Activated T-helper 1 cell treated with anti-CD3 and anti-CD28 coated beads, Interleukin-12 subunit alpha, Interleukin-12 subunit beta, Interleukin-2, Interleukin-4 antibody, amounts not matched to agents 30 ng/mL and 10 ng/mL and 1 ng/mL, durations not matched to agents 14 hours and 24 hours and 36 hours (primary cell): ENCODE results near the gene STPG1. TPM values are rescaled to one million over a fixed set of nuclear protein-coding genes. Genes with fewer than 3 reads are reported as not detected.

ENCODE experiments used
- DNase-seq: peaks from one replicate; pipeline ENCODE4 v3.0.0; 2021; ENCODE audit warnings: low spot score
- H3K27ac Mint-ChIP-seq: one replicate; pipeline ENCODE4 v1.8.0; 2021; ENCODE audit warnings: mild to moderate bottlenecking, mixed read lengths
- H3K27me3 Mint-ChIP-seq: one replicate; pipeline ENCODE4 v1.8.0; 2022; ENCODE audit warnings: mild to moderate bottlenecking, moderate library complexity, mixed read lengths; ENCODE audit not compliant: insufficient read depth
- H3K36me3 Mint-ChIP-seq: one replicate; pipeline ENCODE4 v1.8.0; 2021; ENCODE audit warnings: low read depth, mixed read lengths
- H3K4me1 Mint-ChIP-seq: one replicate; pipeline ENCODE4 v1.8.0; 2021; ENCODE audit warnings: low read depth, mixed read lengths
- H3K4me3 Mint-ChIP-seq: one replicate; pipeline ENCODE4 v1.8.0; 2021; ENCODE audit warnings: mild to moderate bottlenecking, moderate library complexity, mixed read lengths
- H3K9me3 Mint-ChIP-seq: one replicate; pipeline ENCODE4 v1.8.0; 2021; ENCODE audit warnings: mixed read lengths
- intact Hi-C: fragments of 100-400 bp; cut with micrococcal nuclease; formaldehyde crosslinking; loops from one replicate; pipeline ENCODE4 v1.15.1; 2024
- total RNA-seq: library from RNA; stranded (reverse); gene quantifications from 2 replicates; pipeline ENCODE4 v1.2.3, GENCODE V29; 2022

The STPG1 gene
- total RNA-seq, 1 donor from 2014 or later = 5.1 TPM

GRCh38 chr1:24366707-24367106 is 46.9 kb downstream of the STPG1 start:
- Mint-ChIP-seq H3K9me3 (no peaks in the 10 kb centered on the region), H3K36me3 (peaks cover 4% of the 10 kb centered on the region), H3K27ac (no peak overlapping the region), H3K27me3 (no peaks in the 10 kb centered on the region), H3K4me3 (no peak overlapping the region), H3K4me1 (peaks cover 40% of the 10 kb centered on the region)
- DNase-seq = no peak
- intact Hi-C loops = no loop called here

GRCh38 chr1:24364975-24365678 is 48.5 kb downstream of the STPG1 start:
- intact Hi-C loops = loop anchor here (1.0 kb wide), 3 partner anchors 14 to 43 kb away; no protein-coding TSS in a partner anchor
- H3K9me3 Mint-ChIP-seq = no peaks in the 10 kb centered on the region
- peak; percentile 38 for DNase-seq
- H3K36me3 Mint-ChIP-seq = peaks cover 4% of the 10 kb centered on the region
- H3K4me3 Mint-ChIP-seq = peak overlapping the region; percentile 39
- H3K27ac Mint-ChIP-seq = peak overlapping the region; percentile 73
- no peaks in the 10 kb centered on the region for H3K27me3 Mint-ChIP-seq
- H3K4me1 Mint-ChIP-seq = peaks cover 40% of the 10 kb centered on the region

- Mint-ChIP-seq H3K4me3 (no peak overlapping the region), H3K4me1 (peaks cover 40% of the 10 kb centered on the region), H3K36me3 (peaks cover 4% of the 10 kb centered on the region), H3K9me3 (no peaks in the 10 kb centered on the region), H3K27ac (no peak overlapping the region), H3K27me3 (no peaks in the 10 kb centered on the region)
- intact Hi-C loops = no loop called here
- DNase-seq = no peak
Observed at GRCh38 chr1:24364605-24364974, 49.0 kb downstream of the STPG1 start.

DNA sequence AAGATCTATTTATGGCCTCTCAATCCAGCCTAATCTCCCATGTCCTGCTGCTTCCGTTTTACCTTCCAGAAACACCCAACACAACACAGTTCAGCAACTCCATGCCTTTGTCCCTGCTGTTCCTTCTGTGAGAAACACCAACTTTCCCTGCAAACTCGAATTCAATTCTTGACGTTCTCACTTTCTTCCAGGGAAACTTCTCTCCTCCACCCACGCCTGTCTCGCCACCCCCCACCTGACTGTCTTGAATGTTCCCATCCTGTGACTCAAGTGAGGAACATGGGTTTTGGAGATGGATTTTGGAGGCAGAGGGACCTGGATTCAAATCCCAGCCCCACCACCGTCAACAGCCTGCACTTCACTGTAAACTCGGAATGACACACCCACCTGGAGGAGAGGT is 49.6 kb downstream of the STPG1 start:
- DNase-seq = no peak
- Mint-ChIP-seq H3K27me3 (no peaks in the 10 kb centered on the region), H3K4me1 (peaks cover 40% of the 10 kb centered on the region), H3K36me3 (peaks cover 4% of the 10 kb centered on the region), H3K4me3 (no peak overlapping the region), H3K9me3 (no peaks in the 10 kb centered on the region), H3K27ac (no peak overlapping the region)
- intact Hi-C loops = no loop called here

- Mint-ChIP-seq H3K4me3 (no peak overlapping the region), H3K27ac (no peak overlapping the region), H3K4me1 (peaks cover 40% of the 10 kb centered on the region), H3K27me3 (no peaks in the 10 kb centered on the region), H3K36me3 (peaks cover 4% of the 10 kb centered on the region), H3K9me3 (no peaks in the 10 kb centered on the region)
- no peak for DNase-seq
- intact Hi-C loops = no loop called here
Observed at GRCh38 chr1:24362982-24363614, 50.5 kb downstream of the STPG1 start.

DNA sequence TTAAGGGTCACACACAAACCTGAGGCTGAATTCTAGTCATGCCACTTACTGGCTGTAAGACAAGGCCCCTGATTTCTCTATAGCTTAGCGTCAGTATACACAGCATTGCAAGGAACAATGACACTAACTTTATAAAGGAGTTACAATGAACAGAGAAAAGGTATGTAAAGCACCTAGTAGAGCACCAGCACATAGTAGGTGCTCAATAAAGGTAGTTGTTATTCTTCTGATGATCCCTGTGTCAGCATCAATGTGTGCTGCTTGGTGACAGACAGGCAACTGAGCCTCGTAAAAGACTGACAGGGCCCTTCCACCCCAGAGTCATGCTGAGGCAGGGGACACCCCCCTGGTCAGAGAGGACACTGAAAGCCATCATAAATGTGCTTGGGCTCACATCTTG is 51.2 kb downstream of the STPG1 start:
- H3K4me1 Mint-ChIP-seq = peaks cover 40% of the 10 kb centered on the region
- no peaks in the 10 kb centered on the region for H3K9me3 Mint-ChIP-seq
- no peak overlapping the region for H3K4me3 Mint-ChIP-seq
- no peak overlapping the region for H3K27ac Mint-ChIP-seq
- H3K36me3 Mint-ChIP-seq = peaks cover 6% of the 10 kb centered on the region
- no peak for DNase-seq
- H3K27me3 Mint-ChIP-seq = no peaks in the 10 kb centered on the region
- intact Hi-C loops = no loop called here

- H3K27me3 Mint-ChIP-seq = no peaks in the 10 kb centered on the region
- peaks cover 4% of the 10 kb centered on the region for H3K36me3 Mint-ChIP-seq
- no peaks in the 10 kb centered on the region for H3K9me3 Mint-ChIP-seq
- intact Hi-C loops = no loop called here
- H3K4me1 Mint-ChIP-seq = peaks cover 40% of the 10 kb centered on the region
- H3K4me3 Mint-ChIP-seq = no peak overlapping the region
- DNase-seq = no peak
- no peak overlapping the region for H3K27ac Mint-ChIP-seq
Observed at GRCh38 chr1:24361811-24362210, 51.8 kb downstream of the STPG1 start.

DNA sequence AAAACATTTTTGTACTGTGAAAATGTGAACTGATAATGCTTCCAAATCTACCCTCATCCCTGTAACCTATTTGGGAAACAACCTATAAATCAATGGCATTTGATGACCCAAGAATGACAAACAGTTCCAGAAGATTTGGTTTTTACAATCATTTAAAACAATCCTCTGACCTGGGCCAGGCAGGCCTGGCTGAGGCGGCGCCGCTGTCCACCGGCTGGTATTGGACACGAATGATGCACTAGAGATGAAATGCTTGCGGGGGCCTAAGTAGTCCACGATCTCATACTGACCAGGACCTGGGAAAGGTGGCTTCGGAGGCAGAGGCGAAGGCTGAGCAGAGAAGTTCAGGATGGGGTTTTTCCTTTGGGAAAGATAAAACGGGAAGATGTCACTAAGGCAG is 52.9 kb downstream of the STPG1 start:
- Mint-ChIP-seq H3K36me3 (peaks cover 4% of the 10 kb centered on the region), H3K4me3 (no peak overlapping the region), H3K9me3 (no peaks in the 10 kb centered on the region), H3K27ac (no peak overlapping the region), H3K4me1 (peaks cover 30% of the 10 kb centered on the region), H3K27me3 (no peaks in the 10 kb centered on the region)
- intact Hi-C loops = no loop called here
- DNase-seq = no peak

DNA sequence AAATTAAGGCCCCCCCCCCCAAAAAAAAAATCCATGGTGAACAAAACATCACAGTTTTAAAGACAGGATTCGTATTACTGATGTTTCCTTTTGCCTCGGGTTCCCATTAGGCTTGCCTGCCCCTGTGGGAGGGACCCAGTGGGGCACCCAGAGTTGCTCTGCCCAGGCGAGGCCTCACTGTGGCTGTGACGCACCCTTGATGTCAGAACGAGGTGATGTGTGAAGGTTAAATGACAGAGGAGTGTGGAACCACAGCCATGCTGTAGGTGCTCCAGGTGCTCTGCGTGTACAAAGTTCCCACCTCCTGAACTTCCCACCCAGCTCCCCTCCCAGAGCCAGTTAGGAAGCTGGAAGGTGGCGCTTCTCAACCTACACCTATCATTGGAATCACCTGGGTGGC is 56.5 kb downstream of the STPG1 start:
- intact Hi-C loops = no loop called here
- Mint-ChIP-seq H3K27ac (no peak overlapping the region), H3K27me3 (no peaks in the 10 kb centered on the region), H3K4me3 (no peak overlapping the region), H3K9me3 (no peaks in the 10 kb centered on the region), H3K4me1 (peaks cover 17% of the 10 kb centered on the region), H3K36me3 (peaks cover 2% of the 10 kb centered on the region)
- DNase-seq = no peak

- H3K4me1 Mint-ChIP-seq = peaks cover 32% of the 10 kb centered on the region
- H3K9me3 Mint-ChIP-seq = no peaks in the 10 kb centered on the region
- H3K4me3 Mint-ChIP-seq = no peak overlapping the region
- H3K27me3 Mint-ChIP-seq = no peaks in the 10 kb centered on the region
- no peak overlapping the region for H3K27ac Mint-ChIP-seq
- H3K36me3 Mint-ChIP-seq = peaks cover 2% of the 10 kb centered on the region
- intact Hi-C loops = no loop called here
- no peak for DNase-seq
Observed at GRCh38 chr1:24355466-24355865, 58.1 kb downstream of the STPG1 start.

GRCh38 chr1:24353292-24353891 is 60.2 kb downstream of the STPG1 start:
- DNase-seq = no peak
- Mint-ChIP-seq H3K36me3 (peaks cover 2% of the 10 kb centered on the region), H3K9me3 (no peaks in the 10 kb centered on the region), H3K4me3 (no peak overlapping the region), H3K4me1 (peaks cover 45% of the 10 kb centered on the region), H3K27ac (no peak overlapping the region), H3K27me3 (peaks cover 4% of the 10 kb centered on the region)
- intact Hi-C loops = no loop called here

DNA sequence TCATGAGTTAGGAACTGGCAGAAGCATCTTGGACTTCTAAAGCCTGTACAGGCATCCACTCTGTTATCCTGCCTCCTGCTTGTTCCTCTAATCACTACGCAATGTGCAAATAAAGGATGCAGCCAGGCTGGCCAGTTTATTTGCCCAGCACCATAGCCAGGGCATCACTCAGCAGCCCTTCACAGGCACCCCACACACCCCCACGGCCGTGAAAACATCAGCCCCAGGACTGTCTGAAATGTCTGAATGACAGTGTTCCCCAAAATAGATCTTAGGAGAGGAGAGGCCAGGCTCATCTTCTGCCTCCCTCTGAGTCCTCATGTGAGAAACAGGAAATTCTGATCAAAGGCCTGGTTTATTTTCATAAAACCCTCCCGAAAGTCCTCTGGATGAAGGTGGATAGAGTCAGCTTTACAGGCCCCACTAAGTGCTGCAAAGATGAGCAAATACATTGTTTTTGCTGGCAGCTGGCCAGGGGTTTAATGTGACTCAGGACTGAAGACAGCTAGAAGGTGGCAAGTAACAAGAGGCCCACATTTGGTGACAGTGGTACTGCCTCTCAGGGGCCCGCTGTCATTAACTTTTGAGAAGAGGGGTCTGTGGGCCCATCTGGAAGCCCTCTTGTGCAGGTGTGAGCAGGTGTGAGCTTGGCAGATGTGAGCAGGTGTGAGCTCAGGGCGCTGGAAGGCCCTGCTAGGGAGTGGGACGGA is 61.5 kb downstream of the STPG1 start:
- no peak overlapping the region for H3K4me3 Mint-ChIP-seq
- H3K4me1 Mint-ChIP-seq = peaks cover 45% of the 10 kb centered on the region
- peaks cover 10% of the 10 kb centered on the region for H3K27me3 Mint-ChIP-seq
- intact Hi-C loops = loop anchor here (1.0 kb wide), 3 partner anchors 13 to 75 kb away; no protein-coding TSS in a partner anchor
- H3K9me3 Mint-ChIP-seq = no peaks in the 10 kb centered on the region
- no peaks in the 10 kb centered on the region for H3K36me3 Mint-ChIP-seq
- peak overlapping the region; percentile 67 for H3K27ac Mint-ChIP-seq
- no peak for DNase-seq

DNA sequence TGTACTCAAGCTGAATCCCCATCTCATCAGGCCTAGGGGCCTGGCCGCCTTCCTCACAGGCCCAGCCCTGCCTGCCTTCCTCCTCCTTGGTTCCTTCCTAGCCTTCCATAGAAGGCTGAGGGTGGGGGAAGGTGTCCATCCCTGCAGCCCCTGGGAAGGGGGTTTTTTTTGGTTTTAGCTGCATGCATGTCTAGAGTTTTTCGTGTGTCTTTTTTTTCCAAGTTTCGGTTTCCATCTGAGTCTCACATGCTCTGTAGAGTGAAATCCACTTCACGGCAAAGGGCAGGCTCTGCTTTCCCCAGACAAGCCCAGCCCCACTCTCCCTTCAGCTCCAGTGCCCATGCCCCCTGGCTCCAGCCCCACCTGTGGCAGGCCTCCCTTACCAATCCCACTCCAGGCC is 62.3 kb downstream of the STPG1 start:
- H3K9me3 Mint-ChIP-seq = no peaks in the 10 kb centered on the region
- intact Hi-C loops = loop anchor here (1.0 kb wide), 3 partner anchors 14 to 74 kb away; no protein-coding TSS in a partner anchor
- peak; percentile 36 for DNase-seq
- peaks cover 10% of the 10 kb centered on the region for H3K27me3 Mint-ChIP-seq
- peaks cover 45% of the 10 kb centered on the region for H3K4me1 Mint-ChIP-seq
- peak overlapping the region; percentile 64 for H3K4me3 Mint-ChIP-seq
- peak overlapping the region; percentile 90 for H3K27ac Mint-ChIP-seq
- no peaks in the 10 kb centered on the region for H3K36me3 Mint-ChIP-seq
